GM12878 (cell line): ENCODE measurements around the gene UNKL.

ENCODE experiments used
- BRCA1 ChIP-seq: IDR thresholded peaks from 2 replicates; pipeline ENCODE4 v1.6.1; 2011; ENCODE audit warnings: low read depth, low read length, improper control_type of control experiment
- CBFB ChIP-seq: IDR thresholded peaks from 2 replicates; pipeline ENCODE4 v1.6.1; 2016; ENCODE audit warnings: antibody characterized with exemption, low read depth
- CTCF ChIP-seq, 3 experiments: IDR thresholded peaks in 2 of 3; conservative IDR thresholded peaks in 1 of 3; 2 replicates each; pipeline ENCODE4 v1.5.1; 2011; ENCODE audit warnings: low read depth in 3 of 3, low read length in 3 of 3, mild to moderate bottlenecking in 3 of 3, control low read depth in 2 of 3, moderate library complexity in 2 of 3, inconsistent platforms in 1 of 3, mixed read lengths in 1 of 3; ENCODE audit not compliant: control insufficient read depth in 2 of 3, insufficient read depth in 1 of 3; ENCODE audit errors: extremely low read depth in 1 of 3
- EZH2 ChIP-seq: IDR thresholded peaks from 2 replicates; pipeline ENCODE4 v1.6.1; 2012; ENCODE audit warnings: low read depth, mild to moderate bottlenecking, control low read depth, inconsistent platforms, low read length, borderline replicate concordance; ENCODE audit not compliant: control insufficient read depth
- POLR2A ChIP-seq: IDR thresholded peaks from 2 replicates; pipeline ENCODE4 v1.6.1; 2011; ENCODE audit warnings: low read depth, mild to moderate bottlenecking, low read length
- POLR2AphosphoS5 ChIP-seq: IDR thresholded peaks from 2 replicates; pipeline ENCODE4 v1.6.1; 2011; ENCODE audit warnings: mild to moderate bottlenecking, low read length, inconsistent platforms
- ZBED1 ChIP-seq: IDR thresholded peaks from 2 replicates; pipeline ENCODE4 v1.6.1; 2016; ENCODE audit warnings: borderline replicate concordance

- TF ChIP-seq ZBED1: no peak
- TF ChIP-seq POLR2A: no peak
- no peak for TF ChIP-seq CBFB
- TF ChIP-seq CTCF (IDR thresholded peaks at IDR 0.05 in 2 of 3, conservative IDR thresholded peaks at IDR 0.05 in 1 of 3; ENCODE audit: control insufficient read depth in 2 of 3, extremely low read depth in 1 of 3, insufficient read depth in 1 of 3, low read depth in 3 of 3, low read length in 3 of 3): no peak
- TF ChIP-seq EZH2: no peak
- no peak for TF ChIP-seq BRCA1
- TF ChIP-seq POLR2AphosphoS5: no peak
Measured at GRCh38 chr16:1335996-1336395, 78.5 kb downstream of the UNKL start.
